LNCaP clone FGC (cell line): ENCODE data around the gene GRIP1.

Source experiments
- DNase-seq: peaks from one replicate; pipeline ENCODE4 v3.0.0-alpha.2; 2011; ENCODE audit warnings: low read depth
- H3K4me3 ChIP-seq: 2 replicates; pipeline ENCODE4 v1.5.1; 2011; ENCODE audit warnings: mild to moderate bottlenecking, low read depth, low read length, control low read depth
- TF ChIP-seq, protein P1 (sequence below): IDR thresholded peaks from 2 replicates; pipeline ENCODE4 v1.5.1; 2012; ENCODE audit warnings: mild to moderate bottlenecking; ENCODE audit not compliant: control insufficient read depth, insufficient read depth; ENCODE audit errors: extremely low read depth

Gene GRIP1

GRCh38 chr12:66409195-66409871 lies 269.5 kb downstream of the GRIP1 start:
- TF ChIP-seq, protein P1, sequence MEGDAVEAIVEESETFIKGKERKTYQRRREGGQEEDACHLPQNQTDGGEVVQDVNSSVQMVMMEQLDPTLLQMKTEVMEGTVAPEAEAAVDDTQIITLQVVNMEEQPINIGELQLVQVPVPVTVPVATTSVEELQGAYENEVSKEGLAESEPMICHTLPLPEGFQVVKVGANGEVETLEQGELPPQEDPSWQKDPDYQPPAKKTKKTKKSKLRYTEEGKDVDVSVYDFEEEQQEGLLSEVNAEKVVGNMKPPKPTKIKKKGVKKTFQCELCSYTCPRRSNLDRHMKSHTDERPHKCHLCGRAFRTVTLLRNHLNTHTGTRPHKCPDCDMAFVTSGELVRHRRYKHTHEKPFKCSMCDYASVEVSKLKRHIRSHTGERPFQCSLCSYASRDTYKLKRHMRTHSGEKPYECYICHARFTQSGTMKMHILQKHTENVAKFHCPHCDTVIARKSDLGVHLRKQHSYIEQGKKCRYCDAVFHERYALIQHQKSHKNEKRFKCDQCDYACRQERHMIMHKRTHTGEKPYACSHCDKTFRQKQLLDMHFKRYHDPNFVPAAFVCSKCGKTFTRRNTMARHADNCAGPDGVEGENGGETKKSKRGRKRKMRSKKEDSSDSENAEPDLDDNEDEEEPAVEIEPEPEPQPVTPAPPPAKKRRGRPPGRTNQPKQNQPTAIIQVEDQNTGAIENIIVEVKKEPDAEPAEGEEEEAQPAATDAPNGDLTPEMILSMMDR: peak; percentile 67
- DNase-seq: no peak
- H3K4me3 ChIP-seq: no peak overlapping the region

DNA sequence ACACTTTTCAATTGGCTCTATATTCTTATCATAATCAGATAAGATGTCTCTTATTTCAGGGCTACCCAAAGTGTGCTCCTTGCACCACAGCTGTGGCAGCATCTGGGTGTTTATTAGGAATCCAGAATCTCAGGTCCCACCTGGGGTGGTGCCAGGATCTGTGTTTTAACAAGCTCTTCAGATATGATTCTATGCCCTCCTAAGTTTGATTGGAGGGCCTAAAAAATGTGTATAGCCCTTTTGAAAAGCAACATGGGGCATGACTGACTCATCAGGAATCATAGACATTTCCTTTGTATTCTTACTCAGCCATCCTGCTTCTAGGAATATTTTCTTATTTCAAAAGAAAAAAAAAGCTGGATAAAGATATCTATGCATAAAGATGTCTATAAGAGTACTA lies 273.5 kb downstream of the GRIP1 start:
- H3K4me3 ChIP-seq: no peak overlapping the region
- TF ChIP-seq, protein P1: no peak
- no peak for DNase-seq

DNA sequence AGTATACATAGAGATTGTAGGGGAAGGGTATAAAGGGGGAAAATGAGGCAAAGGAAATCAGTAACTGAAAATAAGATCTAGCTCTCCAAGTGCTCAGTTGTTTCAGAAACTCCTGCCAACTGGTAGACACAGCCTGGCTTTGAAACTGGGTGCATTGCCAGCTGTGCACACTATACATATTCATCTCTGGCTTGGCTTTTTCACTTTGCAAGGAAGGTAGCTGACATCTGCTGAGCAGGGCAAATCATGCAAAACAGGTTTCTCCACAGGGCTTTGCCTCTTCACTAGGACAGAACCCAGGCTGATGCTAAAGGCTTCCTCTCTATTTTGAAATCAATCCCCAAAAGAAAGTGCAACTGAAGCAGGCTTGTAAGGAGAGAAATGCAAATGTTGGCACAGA lies 275.1 kb downstream of the GRIP1 start:
- no peak overlapping the region for H3K4me3 ChIP-seq
- DNase-seq: peak; percentile 71
- TF ChIP-seq, protein P1: no peak

- H3K4me3 ChIP-seq: no peak overlapping the region
- no peak for DNase-seq
- TF ChIP-seq, protein P1: no peak
Measured at GRCh38 chr12:66399911-66400306, 279.0 kb downstream of the GRIP1 start.

DNA sequence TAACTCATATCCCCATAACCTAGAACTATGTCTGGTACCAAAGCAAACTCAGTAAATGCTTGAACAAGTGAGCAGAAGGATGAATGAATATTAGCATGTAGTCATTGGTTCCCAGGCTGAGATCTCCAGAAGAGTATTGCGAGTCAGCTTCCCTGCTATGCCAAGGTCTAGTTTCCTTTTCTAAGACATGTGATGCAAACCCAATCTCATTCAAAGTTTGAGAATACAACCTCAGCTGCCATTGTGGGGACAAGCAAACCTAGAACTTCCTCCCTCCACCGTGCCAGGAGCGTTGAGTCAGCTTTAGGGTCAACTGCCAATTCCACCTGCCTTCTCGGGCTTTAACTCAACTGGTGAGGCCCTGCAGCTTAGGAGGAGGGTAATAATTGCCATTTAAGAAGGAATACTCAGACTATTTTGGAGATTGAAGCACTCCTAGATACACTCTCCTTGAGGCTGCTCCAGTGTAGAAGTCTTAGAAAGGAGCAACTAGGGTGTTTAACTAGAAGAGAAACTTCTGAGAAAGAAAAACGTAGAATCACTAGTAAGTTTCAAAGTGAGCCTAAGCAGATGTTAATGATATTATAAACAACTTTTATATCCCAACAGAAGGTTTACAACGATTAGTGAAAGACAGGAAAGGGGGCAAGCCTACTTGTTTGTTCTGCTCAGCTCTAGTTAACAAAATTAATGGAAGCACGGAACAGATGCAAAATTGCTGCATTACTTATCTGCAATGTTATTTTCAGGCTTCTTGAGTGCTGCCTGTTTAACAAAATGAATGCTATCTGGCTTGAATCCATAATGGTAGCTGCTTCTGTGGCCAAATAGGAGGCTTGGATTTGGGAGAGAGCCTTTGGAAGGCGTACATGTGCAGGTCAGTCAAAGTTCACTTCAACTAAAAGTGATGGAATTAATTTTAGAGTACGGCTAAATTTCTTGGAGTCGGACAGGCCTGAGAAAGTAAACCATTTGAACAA lies 279.7 kb downstream of the GRIP1 start:
- DNase-seq: no peak
- TF ChIP-seq, protein P1: no peak
- H3K4me3 ChIP-seq: no peak overlapping the region

- no peak for DNase-seq
- H3K4me3 ChIP-seq: no peak overlapping the region
- TF ChIP-seq, protein P1: no peak
Measured at GRCh38 chr12:66397574-66398290, 281.1 kb downstream of the GRIP1 start.
